Breast epithelium (tissue), 4 donors: Measurements from ENCODE around the gene ANO2. TPM values are rescaled to one million over a fixed set of nuclear protein-coding genes. Genes with fewer than 3 reads are reported as not detected.

Experiments used
- DNase-seq, 2 donors: peaks; one replicate each; pipeline ENCODE4 v3.0.0-alpha.2; 2019; ENCODE audit warnings: low spot score in 2 of 2
- H3K27ac ChIP-seq, 2 donors: fragments of 200-600 bp; sonication (generic) in 1 of 2; one replicate each; pipeline ENCODE4 v1.5.1; 2016 to 2019; ENCODE audit warnings: mild to moderate bottlenecking in 1 of 2
- H3K27me3 ChIP-seq, 2 donors: fragments of 200-600 bp; sonication (generic) in 1 of 2; one replicate each; pipeline versions ENCODE4 v1.5.1 to v1.6.0; 2017 to 2019; ENCODE audit warnings: control low read depth in 1 of 2, mild to moderate bottlenecking in 1 of 2
- H3K36me3 ChIP-seq: fragments of 200-600 bp; one replicate; pipeline ENCODE4 v1.5.1; 2019
- H3K4me1 ChIP-seq, 2 donors: fragments of 200-600 bp; sonication (generic); one replicate each; pipeline ENCODE4 v1.5.1; 2016 to 2019; ENCODE audit warnings: control low read depth in 1 of 2
- H3K4me3 ChIP-seq, 3 donors: fragments of 200-600 bp; sonication (generic); 1 replicate in 2 of 3; 2 replicates in 1 of 3; pipeline ENCODE4 v1.5.1; 2016 to 2019; ENCODE audit warnings: mild to moderate bottlenecking in 3 of 3, moderate library complexity in 2 of 3
- H3K9me3 ChIP-seq, 2 donors: fragments of 200-600 bp; sonication (generic) in 1 of 2; one replicate each; pipeline ENCODE4 v1.5.1; 2016 to 2019; ENCODE audit warnings: control low read depth in 1 of 2
- CTCF ChIP-seq, 3 donors: fragments of 450-650 bp; IDR thresholded peaks; one replicate each; pipeline ENCODE4 v1.5.1; 2016 to 2017; ENCODE audit warnings: antibody characterized with exemption in 3 of 3, mild to moderate bottlenecking in 3 of 3, moderate library complexity in 3 of 3
- POLR2A ChIP-seq: fragments of 450-650 bp; IDR thresholded peaks from one replicate; pipeline ENCODE4 v1.6.1; 2016; ENCODE audit warnings: antibody characterized with exemption, mild to moderate bottlenecking, moderate library complexity
- POLR2AphosphoS5 ChIP-seq, 3 donors: sonication (generic); formaldehyde crosslinking; IDR thresholded peaks; one replicate each; pipeline ENCODE4 v1.6.1; 2017; ENCODE audit warnings: antibody characterized with exemption in 3 of 3
- intact Hi-C: fragments of 100-400 bp; cut with DNase I; formaldehyde crosslinking; loops from one replicate; pipeline ENCODE4 v1.15.1; 2023; ENCODE audit warnings: low total_unique reads
- total RNA-seq, 3 donors: library from RNA; depleted of rRNA; stranded (reverse); fragments of >200 nt; gene quantifications; one replicate each; pipeline ENCODE4 v1.1.0, GENCODE V29; 2016

The ANO2 gene
- total RNA-seq, 3 donors from 2014 or later = 5.0 to 33.1 (median 16.8) TPM

- Histone ChIP-seq H3K27ac (no peak overlapping the region), H3K36me3 (no peaks in the 10 kb centered on the region), H3K4me3 (no peak overlapping the region), H3K9me3 (no peaks in the 10 kb centered on the region), H3K4me1 (no peaks in the 10 kb centered on the region), H3K27me3 (peaks cover 0 to 3% of the 10 kb centered on the region in 2 donors)
- no peak for DNase-seq
- no peak for TF ChIP-seq POLR2AphosphoS5 (IDR thresholded peaks at IDR 0.05)
- TF ChIP-seq POLR2A = no peak
- TF ChIP-seq CTCF (IDR thresholded peaks at IDR 0.05) = no peak
- intact Hi-C loops = no loop called here
These were observed 409.5 kb downstream of the ANO2 start for GRCh38 chr12:5535541-5535940.

- no peaks in the 10 kb centered on the region for H3K9me3 ChIP-seq
- H3K27me3 ChIP-seq = peaks cover 0 to 3% of the 10 kb centered on the region in 2 donors
- DNase-seq = no peak
- H3K4me3 ChIP-seq = no peak overlapping the region
- intact Hi-C loops = no loop called here
- H3K27ac ChIP-seq = no peak overlapping the region
- H3K4me1 ChIP-seq = no peaks in the 10 kb centered on the region
- TF ChIP-seq POLR2AphosphoS5 (IDR thresholded peaks at IDR 0.05) (no peak), CTCF (IDR thresholded peaks at IDR 0.05) (no peak), POLR2A (no peak)
- no peaks in the 10 kb centered on the region for H3K36me3 ChIP-seq
These were observed 410.4 kb downstream of the ANO2 start for GRCh38 chr12:5534426-5535199.

- DNase-seq = no peak
- intact Hi-C loops = no loop called here
- Histone ChIP-seq H3K4me3 (no peak overlapping the region), H3K4me1 (no peaks in the 10 kb centered on the region), H3K9me3 (no peaks in the 10 kb centered on the region), H3K36me3 (no peaks in the 10 kb centered on the region), H3K27me3 (peaks cover 0 to 3% of the 10 kb centered on the region in 2 donors), H3K27ac (no peak overlapping the region)
- TF ChIP-seq POLR2A = no peak
- no peak for TF ChIP-seq CTCF (IDR thresholded peaks at IDR 0.05)
- TF ChIP-seq POLR2AphosphoS5 (IDR thresholded peaks at IDR 0.05) = no peak
These were observed 411.7 kb downstream of the ANO2 start for GRCh38 chr12:5533368-5533767.

GRCh38 chr12:5525783-5526367, 419.2 kb downstream of the ANO2 start:
- no peak for TF ChIP-seq POLR2A
- TF ChIP-seq CTCF (IDR thresholded peaks at IDR 0.05) = no peak
- TF ChIP-seq POLR2AphosphoS5 (IDR thresholded peaks at IDR 0.05) = no peak

GRCh38 chr12:5524769-5525436, 420.2 kb downstream of the ANO2 start:
- no peaks in the 10 kb centered on the region for H3K4me1 ChIP-seq
- H3K9me3 ChIP-seq = no peaks in the 10 kb centered on the region
- no peaks in the 10 kb centered on the region for H3K36me3 ChIP-seq
- no peaks in the 10 kb centered on the region for H3K27me3 ChIP-seq
- no peak overlapping the region for H3K4me3 ChIP-seq
- DNase-seq = no peak
- intact Hi-C loops = loop anchor here (10.0 kb wide), 1 partner anchor 1890 kb away; no protein-coding TSS in a partner anchor
- TF ChIP-seq POLR2A (no peak), POLR2AphosphoS5 (IDR thresholded peaks at IDR 0.05) (no peak), CTCF (IDR thresholded peaks at IDR 0.05) (no peak)
- H3K27ac ChIP-seq = no peak overlapping the region

More at GRCh38 chr12:5525783-5526367, 419.2 kb downstream of the ANO2 start:
- H3K27ac ChIP-seq = no peak overlapping the region
- no peak overlapping the region for H3K4me3 ChIP-seq
- intact Hi-C loops = loop anchor here (10.0 kb wide), 1 partner anchor 1891 kb away; no protein-coding TSS in a partner anchor
- H3K27me3 ChIP-seq = no peaks in the 10 kb centered on the region
- no peak for DNase-seq
- no peaks in the 10 kb centered on the region for H3K4me1 ChIP-seq
- no peaks in the 10 kb centered on the region for H3K9me3 ChIP-seq
- H3K36me3 ChIP-seq = no peaks in the 10 kb centered on the region
